GM06990 (cell line): Measurements from ENCODE around the gene MAPKBP1.

Experiments used
- DNase-seq: peaks from one replicate; pipeline ENCODE4 v3.0.0-alpha.2; 2011; ENCODE audit not compliant: insufficient read length; ENCODE audit errors: extremely low read depth
- H3K27me3 ChIP-seq: replicated peaks from 2 replicates; pipeline ENCODE4 v1.6.0; 2011; ENCODE audit warnings: low read length; ENCODE audit not compliant: control insufficient read depth, insufficient read depth
- H3K36me3 ChIP-seq: 2 replicates; pipeline ENCODE4 v1.5.1; 2011; ENCODE audit warnings: low read length; ENCODE audit not compliant: control insufficient read depth, insufficient read depth
- H3K4me3 ChIP-seq: replicated peaks from 2 replicates; pipeline ENCODE4 v1.5.1; 2011; ENCODE audit warnings: low read depth, mild to moderate bottlenecking, control low read depth, low read length
- CTCF ChIP-seq: IDR thresholded peaks from 2 replicates; pipeline ENCODE4 v1.5.1; 2011; ENCODE audit warnings: low read length, control low read depth, mild to moderate bottlenecking, inconsistent platforms; ENCODE audit not compliant: insufficient read depth, poor library complexity, severe bottlenecking

MAPKBP1 gene

GRCh38 chr15:41853831-41854230, 79.5 kb downstream of the MAPKBP1 start:
- Histone ChIP-seq H3K4me3 (no peak overlapping the region), H3K27me3 (no peaks in the 10 kb centered on the region; the same call in 1 of the 2 replicates), H3K36me3 (no peaks in the 10 kb centered on the region)
- no peak for TF ChIP-seq CTCF
- no peak for DNase-seq

- no peak for DNase-seq
- Histone ChIP-seq H3K36me3 (no peaks in the 10 kb centered on the region), H3K4me3 (no peak overlapping the region), H3K27me3 (no peaks in the 10 kb centered on the region; the same call in 1 of the 2 replicates)
- TF ChIP-seq CTCF = no peak
Measured at GRCh38 chr15:41854443-41854842, 80.2 kb downstream of the MAPKBP1 start.

DNA sequence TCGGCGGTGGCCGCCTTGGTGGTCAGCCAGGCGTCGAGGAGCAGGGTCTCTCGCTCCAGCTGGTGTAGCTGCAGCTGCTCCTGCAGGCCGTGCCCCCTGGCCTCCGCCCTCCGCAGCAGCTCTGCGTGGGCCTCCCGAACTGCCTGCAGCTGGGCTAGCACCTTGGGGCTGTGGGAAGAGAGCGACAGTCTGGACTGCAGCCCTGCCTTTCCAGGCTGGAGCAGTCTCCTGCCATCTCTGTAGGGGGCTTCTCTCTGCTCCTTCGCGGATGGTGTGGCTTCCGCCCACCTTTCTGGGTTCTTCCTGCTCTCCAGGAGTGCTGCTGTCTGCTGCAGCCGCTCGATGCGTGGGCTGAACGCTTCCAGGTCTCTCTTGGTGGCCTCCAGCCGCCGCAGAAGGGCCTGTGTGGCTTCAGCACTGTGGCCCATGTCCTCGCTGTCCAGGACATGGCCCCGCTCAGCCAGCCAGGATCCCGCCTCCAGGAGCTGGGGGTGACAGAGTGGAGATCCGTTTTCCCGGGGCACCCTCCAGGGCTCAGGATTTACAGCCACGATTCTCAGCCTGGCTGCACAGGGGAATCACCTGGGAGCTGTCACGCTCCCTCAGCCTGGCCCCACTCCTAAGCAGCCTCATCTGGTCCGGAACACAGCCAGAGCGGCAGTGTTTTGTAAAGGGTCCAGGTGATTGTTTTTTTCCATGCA, 81.1 kb downstream of the MAPKBP1 start:
- no peak for DNase-seq
- no peak overlapping the region for H3K4me3 ChIP-seq
- no peaks in the 10 kb centered on the region; the same call in 1 of the 2 replicates for H3K27me3 ChIP-seq
- TF ChIP-seq CTCF = no peak
- no peaks in the 10 kb centered on the region for H3K36me3 ChIP-seq

DNA sequence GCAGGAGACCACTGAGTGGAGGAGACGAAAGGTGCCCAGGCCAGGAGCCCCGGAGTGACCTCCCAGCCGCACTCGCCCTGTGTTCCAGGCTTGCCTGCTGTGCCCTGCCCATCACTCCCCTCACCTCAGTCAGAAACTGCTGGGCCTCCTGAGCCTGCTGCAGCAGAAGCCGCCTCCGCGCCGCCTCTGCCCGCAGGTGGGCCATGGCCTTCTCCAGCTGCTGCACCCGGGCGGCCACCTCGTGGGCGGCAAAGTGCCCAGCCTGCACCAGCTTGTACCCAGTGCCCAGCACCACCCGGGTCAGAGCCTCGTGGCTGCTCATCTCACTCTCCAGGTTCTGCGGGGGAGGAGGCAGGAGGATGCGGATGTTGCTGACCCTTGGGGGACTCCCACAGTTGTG, 82.0 kb downstream of the MAPKBP1 start:
- TF ChIP-seq CTCF = no peak
- no peak for DNase-seq
- no peak overlapping the region for H3K4me3 ChIP-seq

GRCh38 chr15:41856716-41857115, 82.4 kb downstream of the MAPKBP1 start:
- no peak for TF ChIP-seq CTCF
- DNase-seq = no peak
- Histone ChIP-seq H3K4me3 (no peak overlapping the region), H3K36me3 (no peaks in the 10 kb centered on the region), H3K27me3 (no peaks in the 10 kb centered on the region; the same call in 1 of the 2 replicates)

More for the DNA sequence above, 82.0 kb downstream of the MAPKBP1 start:
- Histone ChIP-seq H3K36me3 (no peaks in the 10 kb centered on the region), H3K27me3 (no peaks in the 10 kb centered on the region; the same call in 1 of the 2 replicates)
